NCI-H146 treated with DMSO at 0.1 percent for 48 hours (cell line): ENCODE data around the gene GPD2.
A peak's percentile ranks its signal among the peaks of the same experiment; 100 is the strongest.
"Not testable (repeated sequence)": the region's sequence is repeated elsewhere in the genome, so short reads cannot be mapped to it uniquely, and the experiment has no call there.

Source experiments
- DNase-seq: peaks from one replicate; lab custom pipeline; 2025; ENCODE audit not compliant: unreplicated experiment; lab: John Stamatoyannopoulos, UW

The GPD2 gene

DNA sequence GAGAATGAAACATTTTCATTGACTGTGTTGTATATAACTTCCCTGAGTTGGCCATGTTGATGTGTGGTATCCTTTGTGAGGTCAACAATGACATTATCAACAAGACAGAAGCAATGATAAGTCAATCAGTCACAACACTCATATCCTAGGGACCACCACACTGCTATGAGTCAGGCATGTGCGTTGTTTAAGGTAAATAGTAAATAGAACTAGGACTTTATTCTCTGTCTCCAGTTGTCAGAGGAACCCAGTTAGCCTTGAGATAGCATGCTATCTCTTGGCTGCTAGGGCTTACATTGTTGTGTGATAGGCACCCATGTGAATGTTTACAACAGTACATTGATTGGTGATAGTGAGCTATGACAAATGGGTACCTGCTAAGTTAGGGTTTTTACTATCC lies 37.3 kb downstream of the GPD2 start:
- no peak for DNase-seq

DNA sequence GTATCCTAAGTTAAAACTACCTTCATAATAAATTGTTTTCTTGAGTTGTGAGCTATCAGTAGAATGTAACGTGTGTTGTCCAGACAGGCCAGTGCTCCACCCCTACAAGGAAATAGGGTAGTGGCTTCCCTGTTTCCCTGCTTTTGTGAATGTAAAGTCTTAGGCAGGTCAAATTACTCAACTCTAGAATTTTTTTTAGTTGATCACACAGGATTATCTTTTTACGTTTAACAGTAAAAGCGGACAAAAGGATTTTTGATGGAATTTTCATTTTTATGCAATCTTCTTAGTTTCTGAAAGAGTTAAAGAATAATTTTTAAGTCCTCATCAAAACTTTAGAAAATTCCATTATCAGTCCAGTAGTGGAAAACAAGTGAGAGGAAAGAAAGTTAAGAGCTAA lies 38.2 kb downstream of the GPD2 start:
- no peak for DNase-seq

DNA sequence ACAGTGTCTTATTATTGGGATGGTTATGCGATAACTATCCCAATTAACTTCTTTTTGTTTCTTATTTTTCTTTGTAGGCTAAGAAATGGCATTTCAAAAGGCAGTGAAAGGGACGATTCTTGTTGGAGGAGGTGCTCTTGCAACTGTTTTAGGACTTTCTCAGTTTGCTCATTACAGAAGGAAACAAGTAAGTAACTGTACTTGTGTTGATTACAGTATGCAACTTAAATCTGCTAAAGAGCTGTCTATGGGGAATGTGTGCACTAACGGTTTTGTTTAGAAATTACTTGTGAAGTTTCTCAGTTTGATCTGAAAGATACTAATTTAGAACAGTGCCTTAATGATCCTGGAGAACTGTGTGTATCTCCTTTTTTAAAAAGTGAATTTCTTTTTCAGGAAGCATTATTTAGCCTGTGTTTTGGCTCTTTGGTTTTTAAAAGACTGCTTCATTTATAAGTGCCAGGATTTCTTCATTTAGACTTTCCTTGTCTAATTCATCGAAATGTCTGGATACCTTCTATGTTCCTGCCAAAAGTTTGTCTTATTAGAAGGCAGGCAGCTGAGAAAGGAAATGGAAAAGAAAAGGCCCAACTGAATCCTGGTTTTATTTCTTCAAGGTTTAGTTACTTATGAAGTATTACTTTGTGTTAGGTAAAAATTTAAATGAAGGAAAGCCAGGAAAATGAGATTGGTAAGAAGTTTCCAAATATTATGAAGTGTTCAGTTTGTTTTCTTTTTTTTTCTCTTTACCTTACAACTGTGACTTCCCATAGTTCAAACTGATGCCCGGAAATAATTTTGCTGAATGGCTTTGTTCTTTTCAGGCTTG lies 40.1 kb downstream of the GPD2 start:
- DNase-seq = no peak

DNA sequence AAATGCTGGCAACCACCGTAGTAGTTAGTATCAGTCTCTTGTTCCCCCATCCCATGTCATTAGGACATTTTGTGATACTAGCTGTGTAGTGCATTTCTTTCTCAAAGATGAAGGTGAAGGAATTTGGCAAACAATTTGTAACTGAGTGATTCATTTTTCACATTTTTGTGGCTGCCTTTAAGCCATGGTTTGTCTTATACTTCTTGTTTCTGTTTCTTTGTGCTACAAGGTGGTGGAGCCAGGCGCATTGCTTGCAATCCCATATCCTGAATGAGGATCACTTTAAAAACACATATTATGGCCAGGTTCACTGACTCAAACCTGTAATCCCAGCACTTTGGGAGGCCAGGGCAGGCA lies 40.6 kb downstream of the GPD2 start:
- DNase-seq = no peak

DNA sequence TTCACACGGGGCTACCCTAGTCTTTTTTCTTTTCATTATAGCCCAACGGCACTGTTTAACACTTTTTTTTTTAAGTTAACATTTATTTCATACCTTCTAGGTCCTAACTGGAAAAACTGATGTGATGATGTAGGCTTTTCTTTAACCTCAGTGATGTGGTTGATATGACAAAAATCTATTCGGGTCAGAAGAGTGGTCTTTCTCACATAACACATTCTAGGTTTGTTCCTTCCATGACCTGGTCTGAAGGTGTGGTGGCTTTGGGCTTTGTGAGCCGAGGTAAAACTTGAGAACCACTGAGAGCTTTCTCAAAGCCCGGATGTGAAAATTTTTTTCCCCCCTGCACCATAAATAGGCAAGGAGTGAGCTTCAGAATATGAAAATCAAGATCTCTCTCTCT lies 44.2 kb downstream of the GPD2 start:
- no peak for DNase-seq

DNA sequence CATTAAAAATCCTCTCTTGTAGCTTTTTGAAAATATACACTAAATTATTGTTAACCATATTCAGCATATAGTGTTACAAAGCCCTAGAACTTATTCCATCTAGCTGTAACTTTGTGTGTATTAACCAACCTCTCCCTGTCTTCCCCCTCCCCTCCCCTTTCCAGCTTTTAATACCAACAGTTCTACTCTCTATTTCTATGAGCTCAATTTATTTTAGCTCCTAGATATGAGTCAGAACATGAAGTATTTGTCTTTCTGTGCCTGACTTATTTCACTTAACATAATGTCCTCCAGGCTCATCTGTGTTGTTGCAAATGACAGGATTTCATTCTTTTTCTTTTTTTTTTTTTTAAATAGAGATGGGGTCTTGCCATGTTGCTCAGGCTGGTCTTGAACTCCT lies 45.1 kb downstream of the GPD2 start:
- no peak for DNase-seq

DNA sequence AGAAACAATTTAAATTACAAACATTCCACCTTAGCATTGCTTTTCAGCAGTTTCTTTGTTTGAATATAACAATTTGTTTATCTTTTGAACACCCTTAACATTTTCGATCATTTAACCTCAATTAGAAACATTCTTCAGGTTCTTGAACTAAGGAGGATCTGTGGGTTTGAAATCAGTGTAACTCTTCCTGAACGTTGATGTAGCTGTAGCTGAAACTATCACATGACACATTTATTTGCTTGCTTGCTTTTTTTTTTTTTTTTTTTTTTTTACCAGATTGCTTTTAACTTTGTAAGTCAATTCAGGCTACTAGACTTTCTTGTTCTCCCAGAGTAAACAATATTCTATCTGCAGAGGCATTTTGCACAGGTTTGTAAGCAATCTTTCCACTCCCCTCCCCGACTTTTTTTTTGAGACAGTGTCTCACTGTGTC lies 47.6 kb downstream of the GPD2 start:
- DNase-seq = no peak

DNA sequence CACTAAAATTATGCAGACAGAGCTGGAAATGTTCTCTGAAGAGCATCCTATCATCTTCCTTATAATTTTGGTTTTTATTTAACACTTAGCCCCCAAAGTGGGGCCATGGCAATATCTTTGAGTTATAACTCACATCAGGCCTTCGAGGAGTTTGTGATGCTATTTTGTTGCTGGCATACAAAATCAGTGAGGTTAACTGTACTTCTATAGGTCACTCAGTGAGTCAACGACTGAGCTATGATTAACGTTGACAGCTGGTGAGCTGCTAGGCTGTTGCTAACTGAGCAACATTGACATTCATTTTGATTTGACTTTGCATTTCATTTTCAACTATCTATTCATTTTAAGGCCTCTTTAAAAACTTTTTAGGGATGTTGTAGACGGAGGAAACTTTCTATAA lies 50.0 kb downstream of the GPD2 start:
- no peak for DNase-seq

DNA sequence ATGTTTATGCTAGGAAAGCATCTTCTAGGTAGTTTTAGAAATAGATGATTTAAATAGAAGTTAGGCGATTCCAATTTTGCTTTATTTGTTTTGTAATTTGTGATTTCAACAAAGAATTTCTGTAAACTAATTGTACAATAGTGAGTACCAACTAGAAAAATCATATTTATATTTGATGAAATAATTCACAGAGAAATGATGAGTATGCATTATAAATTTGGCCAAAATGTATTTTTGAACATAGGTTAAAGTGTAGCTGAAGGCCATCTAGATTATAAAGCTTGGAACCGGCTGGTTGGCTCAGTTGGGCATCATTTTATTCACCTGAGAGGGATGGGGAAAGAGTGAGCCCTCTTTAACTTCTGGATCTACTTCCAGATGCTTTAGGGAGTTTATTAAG lies 50.4 kb downstream of the GPD2 start:
- no peak for DNase-seq

DNA sequence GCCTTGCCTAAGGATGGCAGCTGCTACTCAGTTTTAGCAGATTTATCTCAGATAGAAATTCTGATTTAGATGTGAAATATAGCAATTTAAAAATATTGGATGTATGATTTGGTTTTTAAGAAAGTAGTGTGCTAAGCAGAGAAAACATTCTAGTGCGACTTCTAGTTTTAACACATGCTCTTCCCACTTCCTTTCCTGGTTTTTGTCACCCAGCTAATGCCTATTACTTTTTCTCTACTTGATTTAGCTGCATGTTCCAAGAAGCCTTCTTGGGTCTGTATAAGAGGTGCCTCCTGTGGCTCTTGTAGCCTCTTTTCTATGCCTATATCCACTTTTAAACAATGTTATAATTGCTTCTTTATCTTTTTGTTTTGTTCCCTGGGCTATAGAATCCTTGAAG lies 53.0 kb downstream of the GPD2 start:
- no peak for DNase-seq

DNA sequence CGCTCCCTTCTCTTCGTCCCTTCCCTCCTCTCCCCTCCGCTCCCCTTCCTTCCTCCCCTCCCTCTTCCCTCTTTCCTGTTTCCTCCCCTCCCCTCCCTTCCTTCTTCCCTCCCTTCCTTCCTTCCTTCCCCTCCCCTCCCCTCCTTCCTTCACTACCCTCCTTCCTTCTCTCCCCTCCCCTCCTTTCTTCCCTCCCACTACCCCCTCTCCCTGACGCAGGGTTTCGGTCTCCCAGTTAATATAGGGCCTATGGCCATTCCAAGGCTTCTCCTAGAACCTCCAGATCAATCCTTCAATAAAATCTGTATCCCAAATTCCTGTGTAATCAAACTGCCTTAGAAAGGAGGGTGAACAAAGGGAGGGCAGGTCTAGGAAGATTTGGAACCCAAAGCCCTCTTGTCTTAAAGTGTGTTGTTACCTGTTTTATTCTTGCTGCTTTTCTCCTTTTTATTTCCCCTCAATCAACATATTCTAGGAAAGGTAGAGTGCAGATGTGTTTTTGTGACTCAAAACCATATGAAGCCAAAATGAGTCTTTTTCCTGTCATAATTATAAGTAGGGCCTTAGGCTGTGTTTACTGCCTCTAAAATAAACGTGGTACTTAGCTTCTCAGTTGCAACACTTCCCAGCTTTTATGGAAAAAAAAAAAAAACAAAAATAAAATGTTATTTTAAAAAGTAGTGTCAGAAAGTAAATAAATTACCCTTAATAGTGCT lies 53.7 kb downstream of the GPD2 start:
- no peak for DNase-seq

DNA sequence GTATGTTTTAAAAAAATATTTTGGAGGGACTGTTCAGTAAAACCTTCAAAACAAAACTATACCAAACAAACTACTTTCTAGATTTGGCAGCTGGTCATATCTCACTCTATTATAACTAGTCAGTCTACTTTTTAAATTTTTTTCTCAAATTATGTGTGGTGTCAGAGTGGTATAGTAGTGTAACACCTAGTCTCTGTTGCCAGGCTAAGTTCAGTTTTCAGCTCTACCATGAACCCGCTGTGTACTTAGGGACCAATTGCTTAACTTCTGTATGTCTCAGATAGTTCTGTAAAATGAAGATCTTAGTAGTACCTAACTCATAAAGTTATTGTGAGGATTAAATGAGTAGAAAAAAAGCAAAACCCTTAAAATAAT lies 54.3 kb downstream of the GPD2 start:
- no peak for DNase-seq

DNA sequence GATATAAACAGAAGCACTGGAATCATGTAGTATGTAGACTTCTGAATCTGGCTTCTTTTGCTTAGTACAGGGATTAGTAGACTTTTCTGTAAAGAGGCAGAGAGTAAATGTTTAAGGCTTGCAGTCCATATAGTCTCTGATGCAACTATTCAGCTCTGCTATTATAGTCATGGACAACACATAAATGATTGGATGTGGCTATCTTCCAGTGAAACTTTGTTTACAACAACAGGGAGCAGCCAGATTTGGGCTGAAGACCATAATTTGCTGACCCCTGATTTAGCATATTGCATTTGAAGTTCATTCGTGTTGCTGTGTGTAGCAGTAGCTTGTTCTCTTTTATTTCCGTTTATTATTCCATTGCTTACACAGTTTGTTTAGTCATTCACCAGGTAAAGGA lies 55.0 kb downstream of the GPD2 start:
- DNase-seq = no peak

DNA sequence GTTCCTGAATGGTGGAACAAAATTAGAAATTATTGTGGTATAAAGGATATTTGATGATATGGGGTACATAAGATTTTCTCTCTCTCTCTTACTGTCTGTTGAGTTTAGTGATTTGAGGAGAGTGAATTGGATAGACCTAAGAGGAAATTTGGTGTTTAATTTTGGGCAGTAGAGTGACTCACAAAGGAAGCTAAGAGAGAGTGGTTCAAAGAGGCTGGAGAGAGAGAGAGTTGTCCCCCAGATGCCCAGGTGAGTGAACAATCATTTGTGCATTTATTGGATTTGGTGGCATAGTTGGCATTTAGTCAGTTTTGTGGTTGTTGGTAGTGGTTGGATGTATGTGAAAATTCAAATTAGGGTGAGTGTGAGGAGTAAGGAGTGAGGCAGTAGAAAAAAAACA lies 56.8 kb downstream of the GPD2 start:
- no peak for DNase-seq

DNA sequence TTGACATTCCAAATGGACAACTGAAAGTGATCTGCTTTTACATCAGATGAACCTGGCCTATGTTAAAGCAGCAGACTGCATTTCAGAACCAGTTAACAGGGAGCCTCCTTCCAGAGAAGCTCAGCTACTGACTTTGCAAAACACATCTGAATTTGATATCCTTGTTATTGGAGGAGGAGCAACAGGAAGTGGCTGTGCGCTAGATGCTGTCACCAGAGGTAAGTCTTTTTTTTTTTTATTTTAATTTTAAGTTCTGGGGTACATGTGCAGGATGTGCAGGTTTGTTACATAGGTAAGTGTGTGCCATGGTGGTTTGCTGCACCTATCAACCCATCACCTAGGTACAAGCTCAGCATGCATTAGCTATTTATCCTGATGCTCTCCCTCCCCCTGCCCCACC lies 59.8 kb downstream of the GPD2 start:
- DNase-seq = not testable (repeated sequence)

DNA sequence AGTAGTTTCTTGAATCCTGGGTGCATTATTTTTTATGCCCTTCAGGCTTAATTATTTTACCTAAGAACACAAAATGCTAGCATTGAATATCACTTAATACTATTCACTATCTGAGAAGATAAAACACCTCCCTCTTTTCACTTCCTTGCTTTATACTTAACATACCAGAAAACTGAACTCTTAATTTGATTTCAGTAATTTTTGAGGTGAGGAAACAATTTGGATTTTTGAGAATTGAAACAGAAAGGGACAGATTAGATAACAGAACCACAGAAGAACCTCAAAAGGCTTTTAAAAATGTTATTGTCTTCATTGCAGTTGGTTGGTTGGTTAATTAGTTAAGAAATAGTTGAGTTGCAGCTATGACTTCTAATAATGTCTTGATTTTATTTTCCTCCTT lies 69.5 kb downstream of the GPD2 start:
- no peak for DNase-seq

DNA sequence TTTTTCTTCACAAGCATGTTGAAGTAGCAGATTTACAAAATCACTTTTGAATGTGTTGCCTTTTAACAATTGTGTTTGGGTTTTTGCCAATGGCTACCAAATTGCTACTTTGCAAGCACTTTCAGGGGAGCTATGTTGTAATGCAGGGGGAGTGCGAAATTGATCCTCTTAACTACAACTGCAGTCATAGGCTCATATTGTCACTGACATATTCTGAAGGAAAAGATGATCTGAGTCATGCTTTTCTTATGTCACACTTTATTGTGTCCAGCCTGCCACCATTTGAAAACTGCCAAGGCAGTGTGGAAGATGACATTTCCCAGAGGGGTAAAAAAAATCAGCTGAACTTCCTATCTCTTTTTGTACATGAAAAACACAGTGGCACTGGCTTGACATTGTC lies 74.9 kb downstream of the GPD2 start:
- DNase-seq = no peak

DNA sequence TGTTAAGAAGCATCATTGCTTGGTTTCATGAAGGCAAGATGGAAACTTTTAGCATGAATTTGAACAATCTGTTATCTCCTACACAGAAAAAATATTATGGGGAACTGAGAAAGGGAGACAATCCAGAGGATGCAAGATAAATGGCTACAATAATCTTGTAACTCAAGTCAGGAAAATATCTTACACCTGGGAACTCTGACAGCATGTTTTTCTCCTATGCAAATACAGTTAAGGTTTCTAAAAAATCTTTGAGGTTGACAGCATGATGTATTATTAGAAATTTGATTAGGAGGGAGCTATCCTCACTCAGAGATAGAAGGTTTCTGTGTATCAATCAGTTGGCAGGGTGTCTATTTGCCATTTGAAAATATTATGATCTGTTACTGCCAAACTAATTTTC lies 75.6 kb downstream of the GPD2 start:
- no peak for DNase-seq

DNA sequence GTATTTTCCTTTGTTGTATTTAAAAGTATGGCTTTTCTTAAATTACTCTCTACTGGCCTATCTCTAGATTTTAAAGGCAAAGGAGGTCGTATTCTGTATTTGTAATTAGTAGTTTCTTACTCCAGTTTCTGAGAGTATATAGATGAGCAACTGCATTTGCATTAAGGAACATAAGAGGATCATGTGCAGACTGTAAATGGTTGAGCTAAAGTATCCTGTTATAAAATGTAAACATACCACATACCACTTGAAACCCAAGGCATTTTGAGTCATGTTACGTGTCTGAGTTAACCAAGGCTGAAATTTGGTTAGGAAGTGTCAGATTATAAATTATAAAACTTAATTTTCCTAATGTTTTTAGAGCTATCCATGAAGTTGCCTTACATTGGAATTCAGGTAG lies 76.3 kb downstream of the GPD2 start:
- DNase-seq = no peak

DNA sequence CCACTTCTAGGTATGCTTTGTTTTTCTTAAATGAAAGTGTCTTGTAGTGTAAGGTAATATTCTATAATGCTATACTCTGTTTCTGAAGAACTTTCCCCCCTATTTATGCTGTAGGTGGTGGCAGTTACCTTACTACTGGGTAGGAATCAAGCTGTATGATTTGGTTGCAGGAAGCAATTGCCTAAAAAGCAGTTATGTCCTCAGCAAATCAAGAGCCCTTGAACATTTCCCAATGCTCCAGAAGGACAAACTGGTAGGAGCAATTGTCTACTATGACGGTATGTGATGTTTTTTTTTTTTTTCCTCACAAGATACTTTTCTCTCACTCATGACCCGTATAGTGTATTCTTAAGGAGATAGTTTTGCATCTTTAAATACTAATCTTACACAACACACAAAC lies 77.0 kb downstream of the GPD2 start:
- no peak for DNase-seq

DNA sequence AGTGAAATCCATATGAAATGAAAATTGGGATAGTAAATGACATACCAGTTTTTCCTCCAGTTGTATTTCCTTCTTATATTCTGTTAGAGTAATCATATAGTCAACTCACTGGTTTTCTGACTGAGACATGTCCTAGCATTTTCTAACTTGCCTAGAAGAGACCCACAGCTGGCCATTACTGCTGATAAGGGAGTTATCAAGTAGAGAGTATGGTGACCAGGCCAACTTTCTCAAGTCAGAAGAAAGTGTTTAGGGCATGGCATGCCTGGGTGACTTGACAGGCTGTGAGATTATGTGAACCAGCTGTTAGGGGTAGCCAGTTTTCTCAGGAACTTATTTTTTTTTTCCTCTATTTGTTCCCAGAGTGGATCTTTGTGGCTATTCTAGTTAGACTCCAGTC lies 81.2 kb downstream of the GPD2 start:
- no peak for DNase-seq

DNA sequence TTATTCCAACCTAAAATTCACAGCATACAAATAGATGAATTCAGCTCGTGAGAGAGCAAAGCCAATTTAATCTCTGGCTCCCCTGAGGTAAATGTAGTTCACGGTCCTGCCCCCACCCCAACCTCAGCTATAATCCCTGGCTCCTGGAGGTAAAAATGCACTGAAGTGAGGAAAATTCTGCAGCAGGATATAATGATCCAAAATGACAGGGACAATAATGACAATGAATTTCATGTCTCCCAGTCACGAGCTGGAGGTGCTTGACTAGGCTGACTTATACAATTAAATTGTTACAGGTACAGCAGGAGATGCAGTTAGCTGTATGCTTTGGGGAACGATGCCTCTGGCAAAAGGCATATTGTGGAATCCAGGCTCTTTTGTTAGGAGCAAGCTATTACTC lies 82.0 kb downstream of the GPD2 start:
- peak; percentile 55 for DNase-seq
